HTERT RPE-1 (cell line): Measurements from ENCODE around the gene CLDN14.

ENCODE experiments used
- in situ Hi-C: fragments of 300-500 bp; cut with MboI; formaldehyde crosslinking; loops from 4 replicates; pipeline ENCODE4 v1.14.3; 2020; ENCODE audit warnings: low sequenced_read_pairs

CLDN14 gene

GRCh38 chr21:36473203-36473602, 6.7 kb downstream of the CLDN14 start:
- in situ Hi-C loops = no loop called here

- in situ Hi-C loops = no loop called here
Measured at GRCh38 chr21:36472377-36472776, 7.5 kb downstream of the CLDN14 start.

- in situ Hi-C loops = no loop called here
Measured at GRCh38 chr21:36471254-36471723, 8.6 kb downstream of the CLDN14 start.

- in situ Hi-C loops = no loop called here
Measured at GRCh38 chr21:36470294-36470693, 9.6 kb downstream of the CLDN14 start.

GRCh38 chr21:36466061-36466511, 13.8 kb downstream of the CLDN14 start:
- in situ Hi-C loops = no loop called here

- in situ Hi-C loops = no loop called here
Measured at GRCh38 chr21:36465478-36465877, 14.4 kb downstream of the CLDN14 start.

- in situ Hi-C loops = no loop called here
Measured at GRCh38 chr21:36464590-36464989, 15.3 kb downstream of the CLDN14 start.

GRCh38 chr21:36463991-36464390, 15.9 kb downstream of the CLDN14 start:
- in situ Hi-C loops = no loop called here

- in situ Hi-C loops = no loop called here
Measured at GRCh38 chr21:36463204-36463603, 16.7 kb downstream of the CLDN14 start.

GRCh38 chr21:36461918-36462486, 17.9 kb downstream of the CLDN14 start:
- in situ Hi-C loops = no loop called here

- in situ Hi-C loops = no loop called here
Measured at GRCh38 chr21:36461277-36461917, 18.5 kb downstream of the CLDN14 start.

GRCh38 chr21:36460866-36461265, 19.1 kb downstream of the CLDN14 start:
- in situ Hi-C loops = no loop called here

GRCh38 chr21:36459098-36459497, 20.8 kb downstream of the CLDN14 start:
- in situ Hi-C loops = no loop called here

GRCh38 chr21:36456729-36457414, 23.1 kb downstream of the CLDN14 start:
- in situ Hi-C loops = no loop called here

GRCh38 chr21:36454706-36455105, 25.2 kb downstream of the CLDN14 start:
- in situ Hi-C loops = no loop called here

- in situ Hi-C loops = no loop called here
Measured at GRCh38 chr21:36454093-36454531, 25.8 kb downstream of the CLDN14 start.

- in situ Hi-C loops = no loop called here
Measured at GRCh38 chr21:36452281-36452825, 27.6 kb downstream of the CLDN14 start.

- in situ Hi-C loops = no loop called here
Measured at GRCh38 chr21:36451506-36451905, 28.4 kb downstream of the CLDN14 start.

GRCh38 chr21:36450511-36450910, 29.4 kb downstream of the CLDN14 start:
- in situ Hi-C loops = no loop called here

GRCh38 chr21:36446301-36446700, 33.6 kb downstream of the CLDN14 start:
- in situ Hi-C loops = no loop called here

- in situ Hi-C loops = no loop called here
Measured at GRCh38 chr21:36441715-36442114, 38.2 kb downstream of the CLDN14 start.

GRCh38 chr21:36437745-36438128, 42.2 kb downstream of the CLDN14 start:
- in situ Hi-C loops = no loop called here
